H1 (cell line): ENCODE results near the gene TBC1D7. TPM values are rescaled to one million over a fixed set of nuclear protein-coding genes. Genes with fewer than 3 reads are reported as not detected.

Experiments used
- PHF8 ChIP-seq: fragments of 200-600 bp; sonication (generic); conservative IDR thresholded peaks from 2 replicates; pipeline ENCODE4 v1.7.1; 2012; ENCODE audit warnings: low read depth, mild to moderate bottlenecking, inconsistent platforms, low read length, moderate library complexity
- polyA plus RNA-seq, 7 experiments: library from polyadenylated mRNA; depleted of rRNA in 3 of 7; stranded (reverse) in 5 of 7; unstranded in 2 of 7; fragments of >200 nt in 5 of 7; fragments of 200-250 nt in 2 of 7; gene quantifications; 1 replicate in 5 of 7; 2 replicates in 1 of 7; 4 replicates in 1 of 7; pipeline versions ENCODE4 v1.2.1 to v1.2.3, GENCODE V29; 2011 to 2013; ENCODE audit warnings: missing spikeins in 2 of 7, mixed read lengths in 2 of 7
- total RNA-seq: library from RNA; stranded (reverse); fragmentation: NEBNext Ultra II Directional; extraction: Animal tissue kit (Norgen Biotek cat#: 25700); gene quantifications from 2 replicates; pipeline ENCODE4 v1.2.1, GENCODE V29; 2021

TBC1D7 gene
- total and polyA plus RNA-seq, 2 of the 8 experiments (the other 6 are each of a cell fraction or from before 2014, with no cell fraction given): 46.1 to 55.2 TPM

GRCh38 chr6:13318821-13319220, 9.5 kb downstream of the TBC1D7 start (continued):
- no peak for TF ChIP-seq PHF8
- TF ChIP-seq, all 59 proteins: peak for 0
